HG03520 (cell line): ENCODE data around the gene SH3GL3.

Experiments
- ATAC-seq: cut with Tn5 transposase; IDR thresholded peaks from one replicate; pipeline ENCODE4 v1.9.1; 2021; ENCODE audit warnings: mild to moderate bottlenecking, moderate library complexity; ENCODE audit not compliant: unreplicated experiment

SH3GL3 gene

GRCh38 chr15:83446904-83447709 is at the start of gene SH3GL3:
SH3GL3 (plus strand) TSS chr15:83447341; CDS start chr15:83447534, 193 bp downstream.
- ATAC-seq = peak; percentile 65

DNA sequence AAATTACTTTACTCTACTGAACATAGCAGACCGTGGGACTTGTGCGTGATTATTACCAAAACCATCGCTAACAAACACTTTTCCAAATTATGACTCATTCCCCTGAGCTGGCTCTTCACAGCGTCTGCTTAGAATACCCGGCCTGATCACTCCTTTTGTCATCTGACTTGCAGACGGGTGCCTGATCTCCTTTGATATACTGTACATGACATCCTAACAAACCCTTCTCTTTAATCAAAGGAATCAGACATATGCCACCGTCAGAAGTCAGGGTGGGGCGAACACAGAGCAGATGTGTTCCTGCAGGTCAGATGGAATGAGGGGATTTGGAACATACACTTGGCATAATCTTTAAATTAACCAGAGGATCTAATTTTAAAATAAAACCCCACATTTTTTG is 48.5 kb upstream of the SH3GL3 start:
- no peak for ATAC-seq

- no peak for ATAC-seq
Observed at GRCh38 chr15:83404121-83404520, 43.0 kb upstream of the SH3GL3 start.

DNA sequence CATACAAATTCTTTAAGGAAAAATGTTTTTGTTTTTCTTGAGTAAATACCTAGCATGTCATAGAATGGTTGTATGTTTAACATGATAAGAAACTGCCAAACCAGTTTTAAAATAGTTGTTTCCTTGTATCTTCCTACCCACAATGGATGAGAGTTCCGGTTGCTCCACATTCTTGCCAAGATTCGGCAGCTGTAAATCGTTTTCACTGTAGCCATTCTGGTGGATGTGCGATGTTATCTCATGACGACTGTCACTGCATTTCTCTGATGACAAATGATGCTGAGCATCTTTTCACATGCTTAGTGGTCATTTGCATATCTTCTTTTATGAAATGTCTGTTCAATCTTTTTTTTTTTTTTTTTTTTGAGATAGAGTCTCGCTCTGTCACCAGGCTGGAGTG is 36.6 kb upstream of the SH3GL3 start:
- ATAC-seq = no peak

GRCh38 chr15:83413054-83413719 is 34.0 kb upstream of the SH3GL3 start:
- no peak for ATAC-seq

DNA sequence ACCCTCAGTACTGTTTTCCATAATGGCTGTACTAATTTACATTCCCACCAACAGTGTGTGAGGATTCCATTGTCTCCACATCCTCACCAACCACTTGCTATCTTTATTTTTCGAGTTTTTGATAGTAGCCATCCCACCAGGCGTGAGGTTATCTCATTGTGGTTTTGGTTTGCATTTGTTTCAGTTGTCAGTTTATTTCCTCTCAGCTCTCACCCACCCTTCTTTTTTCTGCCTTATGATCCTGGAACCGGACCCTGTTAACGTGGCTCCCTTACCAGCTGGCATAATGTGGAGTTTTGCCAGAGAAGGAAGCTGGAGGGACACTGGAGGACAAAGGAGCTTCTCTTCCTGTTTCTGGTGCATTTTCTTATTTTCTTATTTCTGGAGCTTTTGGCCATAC is 25.1 kb upstream of the SH3GL3 start:
- ATAC-seq = no peak

DNA sequence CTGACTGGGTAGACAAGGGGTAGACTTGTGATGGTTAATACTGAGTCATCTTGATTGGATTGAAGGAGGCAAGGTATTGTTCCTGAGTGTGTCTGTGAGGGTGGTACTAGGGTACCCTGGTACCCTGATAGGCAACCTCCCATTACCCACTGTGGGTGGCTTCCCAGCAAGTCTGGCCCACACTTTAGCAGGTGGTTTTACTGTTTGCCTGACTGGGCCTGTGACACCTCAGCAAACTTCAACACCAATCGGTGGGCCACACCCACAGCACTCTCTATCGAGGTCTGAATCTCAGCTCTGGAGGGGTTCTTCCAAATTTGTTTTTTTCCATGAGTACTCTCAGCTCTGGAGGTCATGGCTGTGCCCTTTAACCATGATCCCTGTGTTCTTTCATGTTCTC is 24.6 kb upstream of the SH3GL3 start:
- ATAC-seq = no peak

GRCh38 chr15:83424101-83424500 is 23.0 kb upstream of the SH3GL3 start:
- ATAC-seq = no peak

GRCh38 chr15:83430441-83430840 is 16.7 kb upstream of the SH3GL3 start:
- ATAC-seq = no peak

- no peak for ATAC-seq
Observed at GRCh38 chr15:83431521-83431920, 15.6 kb upstream of the SH3GL3 start.

DNA sequence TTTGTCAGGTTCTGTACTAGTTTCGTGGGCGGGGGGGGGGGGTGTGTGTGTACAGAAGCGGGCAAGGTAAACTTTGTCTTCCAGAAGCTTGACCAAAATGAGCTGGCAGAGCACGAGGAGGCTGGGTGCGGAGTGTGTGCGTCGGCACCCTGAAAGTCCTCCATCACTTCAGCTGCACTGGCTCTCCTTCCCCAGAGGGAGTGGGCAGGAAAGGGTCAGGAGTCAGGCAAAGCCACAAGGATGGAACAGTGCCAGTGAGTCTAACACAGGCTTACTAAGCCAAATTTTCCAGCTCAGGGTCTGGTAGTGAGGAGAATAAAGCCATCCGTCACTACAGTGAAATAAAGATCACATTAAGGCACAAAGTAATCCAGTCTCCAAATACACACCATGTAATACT is 11.9 kb upstream of the SH3GL3 start:
- no peak for ATAC-seq

GRCh38 chr15:83435782-83436181 is 11.4 kb upstream of the SH3GL3 start:
- ATAC-seq = no peak

DNA sequence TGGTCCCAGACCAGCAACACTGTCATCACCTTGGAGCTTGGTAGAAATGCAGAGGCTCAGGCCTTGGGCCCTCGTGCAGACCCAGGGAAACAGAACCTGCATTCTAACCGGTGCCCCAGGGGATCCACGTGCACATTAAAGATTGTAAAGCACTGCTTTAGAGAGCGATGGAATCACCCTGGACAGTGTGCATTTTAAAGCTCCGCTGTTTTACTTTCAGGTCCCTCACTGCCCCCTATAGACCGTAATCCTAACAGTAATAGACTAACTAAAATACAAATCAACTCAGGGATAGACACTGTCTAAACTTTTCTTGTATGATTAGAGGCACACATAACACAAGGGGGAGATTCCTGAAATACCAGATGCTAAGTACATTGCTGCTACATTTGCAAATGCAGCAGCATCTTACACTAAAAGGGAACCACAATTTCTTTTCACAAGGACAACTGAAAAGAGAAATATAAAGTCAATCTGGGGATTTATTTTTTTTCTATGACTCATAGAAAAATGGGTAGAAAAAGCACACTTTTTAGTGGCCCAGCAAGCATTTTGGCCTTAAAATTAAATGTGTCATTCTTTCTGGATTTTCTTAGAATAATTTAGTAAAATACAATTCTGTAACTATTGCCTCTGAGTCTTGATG is 10.5 kb upstream of the SH3GL3 start:
- ATAC-seq = no peak

DNA sequence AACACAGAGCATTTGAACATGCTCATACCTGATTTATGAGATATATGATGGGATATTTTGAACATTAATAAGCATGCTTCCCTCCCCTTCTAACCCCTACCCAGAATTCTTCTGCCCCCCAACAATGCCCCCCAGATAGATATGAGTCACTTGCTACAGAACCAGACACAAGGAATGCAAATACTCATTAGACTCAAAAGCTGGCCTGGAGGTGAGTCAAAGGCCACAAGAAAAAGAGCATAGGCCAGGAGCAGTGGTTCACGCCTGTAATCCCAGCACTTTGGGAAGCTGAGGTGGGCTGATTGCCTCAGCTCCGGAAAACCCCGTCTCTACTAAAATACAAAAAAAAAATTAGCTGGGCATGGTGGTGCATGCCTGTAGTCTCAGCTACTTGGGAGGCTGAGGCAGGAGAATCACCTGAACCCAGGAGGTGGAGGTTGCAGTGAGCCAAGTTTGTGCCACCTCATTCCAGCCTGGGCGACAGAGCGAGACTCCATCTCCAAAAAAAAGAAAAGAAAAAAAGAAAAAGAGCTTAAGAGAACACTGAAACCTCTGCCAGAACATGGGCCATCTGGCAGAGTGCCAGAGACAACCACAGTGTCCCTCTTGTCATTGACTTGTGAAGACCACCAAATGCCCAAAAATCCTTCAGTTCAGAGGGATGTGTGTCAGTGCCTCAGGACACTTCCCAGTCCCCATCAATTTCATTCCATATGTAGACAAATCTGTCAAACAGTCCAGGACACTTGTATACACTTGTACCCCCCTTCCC is 3.9 kb upstream of the SH3GL3 start:
- ATAC-seq = no peak

DNA sequence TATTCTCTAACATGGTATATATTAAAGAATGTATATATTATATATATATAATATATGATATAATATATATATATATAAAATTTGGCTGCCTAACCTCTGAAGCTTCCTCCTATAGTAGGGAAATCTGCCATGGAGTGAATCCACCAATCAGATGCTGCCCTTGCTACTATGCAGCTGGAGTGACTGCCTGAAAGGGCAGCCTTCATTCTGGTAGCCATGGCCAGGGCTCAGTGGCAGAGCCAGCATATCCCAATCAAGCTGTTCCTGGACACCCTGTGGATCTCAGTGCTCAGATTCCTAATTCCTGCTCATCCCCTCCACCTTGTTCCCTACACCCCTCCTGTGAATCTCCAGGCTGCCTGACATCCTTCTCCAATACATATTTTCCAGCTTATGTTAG is 2.2 kb upstream of the SH3GL3 start:
- no peak for ATAC-seq

GRCh38 chr15:83445643-83446042 is 1.5 kb upstream of the SH3GL3 start:
- ATAC-seq = no peak

- no peak for ATAC-seq
Observed at GRCh38 chr15:83446417-83446816, 724 bp upstream of the SH3GL3 start.

GRCh38 chr15:83449250-83449671 is 2.1 kb downstream of the SH3GL3 start:
- ATAC-seq = no peak

- ATAC-seq = no peak
Observed at GRCh38 chr15:83449937-83450506, 2.9 kb downstream of the SH3GL3 start.

GRCh38 chr15:83457149-83457548 is 10.0 kb downstream of the SH3GL3 start:
- ATAC-seq = no peak

DNA sequence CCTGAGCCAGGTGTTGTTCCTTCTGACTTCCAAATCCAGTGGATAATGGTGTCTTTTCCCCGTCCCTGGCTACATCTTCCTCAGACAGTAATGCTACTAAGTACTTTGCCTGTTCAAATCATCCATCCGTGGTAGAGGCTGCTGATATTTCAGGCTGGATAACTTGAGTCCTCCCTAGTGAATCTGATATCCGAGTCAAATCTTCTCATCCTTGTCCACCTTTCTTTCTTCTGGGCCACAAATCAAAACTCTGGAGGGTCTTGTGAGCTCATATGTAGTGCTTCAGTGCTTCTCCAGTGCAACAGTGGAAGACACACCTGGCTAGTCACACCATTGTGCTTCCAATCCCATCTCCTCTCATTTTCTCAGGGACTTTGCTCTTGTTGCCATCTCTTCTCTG is 11.2 kb downstream of the SH3GL3 start:
- no peak for ATAC-seq
